HG02852 (cell line): ENCODE data around the gene INPP5E.

Experiments used
- ATAC-seq: cut with Tn5 transposase; IDR thresholded peaks from one replicate; pipeline ENCODE4 v1.9.1; 2021; ENCODE audit warnings: mild to moderate bottlenecking, moderate library complexity; ENCODE audit not compliant: unreplicated experiment

INPP5E gene

GRCh38 chr9:136473354-136473721 lies 33.7 kb upstream of the INPP5E start:
- ATAC-seq, result no peak

GRCh38 chr9:136472640-136473353 lies 33.2 kb upstream of the INPP5E start:
- no peak for ATAC-seq

GRCh38 chr9:136471802-136472487 lies 32.3 kb upstream of the INPP5E start:
- no peak for ATAC-seq

- ATAC-seq, result no peak
Measured at GRCh38 chr9:136470792-136471469, 31.3 kb upstream of the INPP5E start.

- ATAC-seq, result no peak
Measured at GRCh38 chr9:136470356-136470755, 30.7 kb upstream of the INPP5E start.

- no peak for ATAC-seq
Measured at GRCh38 chr9:136467766-136468165, 28.1 kb upstream of the INPP5E start.

GRCh38 chr9:136466155-136466541 lies 26.5 kb upstream of the INPP5E start:
- ATAC-seq, result no peak

GRCh38 chr9:136465500-136466154 lies 26.0 kb upstream of the INPP5E start:
- no peak for ATAC-seq

- ATAC-seq, result no peak
Measured at GRCh38 chr9:136464241-136464640, 24.6 kb upstream of the INPP5E start.

GRCh38 chr9:136463578-136463977 lies 23.9 kb upstream of the INPP5E start:
- no peak for ATAC-seq

GRCh38 chr9:136462664-136463063 lies 23.0 kb upstream of the INPP5E start:
- ATAC-seq, result no peak

- no peak for ATAC-seq
Measured at GRCh38 chr9:136460772-136461325, 21.2 kb upstream of the INPP5E start.

GRCh38 chr9:136459425-136459824 lies 19.8 kb upstream of the INPP5E start:
- ATAC-seq, result no peak

- ATAC-seq, result no peak
Measured at GRCh38 chr9:136457326-136457725, 17.7 kb upstream of the INPP5E start.

GRCh38 chr9:136456258-136456657 lies 16.6 kb upstream of the INPP5E start:
- ATAC-seq, result no peak

- no peak for ATAC-seq
Measured at GRCh38 chr9:136455043-136456002, 15.7 kb upstream of the INPP5E start.

GRCh38 chr9:136454026-136454796 lies 14.6 kb upstream of the INPP5E start:
- no peak for ATAC-seq

- no peak for ATAC-seq
Measured at GRCh38 chr9:136453326-136453725, 13.7 kb upstream of the INPP5E start.

GRCh38 chr9:136451221-136451877 lies 11.7 kb upstream of the INPP5E start:
- ATAC-seq, result no peak
